CD4-positive, alpha-beta T cell treated with Interleukin-6 at 100 ng/mL for 8 hours (primary cell): Measurements from ENCODE around the gene BHLHA9.
"Not testable (repeated sequence)": the region's sequence is repeated elsewhere in the genome, so short reads cannot be mapped to it uniquely, and the experiment has no call there.

Experiments used
- DNase-seq: peaks from one replicate; pipeline ENCODE4 v3.0.0-alpha.2; 2020; ENCODE audit warnings: mixed read lengths, low spot score

Gene BHLHA9

DNA sequence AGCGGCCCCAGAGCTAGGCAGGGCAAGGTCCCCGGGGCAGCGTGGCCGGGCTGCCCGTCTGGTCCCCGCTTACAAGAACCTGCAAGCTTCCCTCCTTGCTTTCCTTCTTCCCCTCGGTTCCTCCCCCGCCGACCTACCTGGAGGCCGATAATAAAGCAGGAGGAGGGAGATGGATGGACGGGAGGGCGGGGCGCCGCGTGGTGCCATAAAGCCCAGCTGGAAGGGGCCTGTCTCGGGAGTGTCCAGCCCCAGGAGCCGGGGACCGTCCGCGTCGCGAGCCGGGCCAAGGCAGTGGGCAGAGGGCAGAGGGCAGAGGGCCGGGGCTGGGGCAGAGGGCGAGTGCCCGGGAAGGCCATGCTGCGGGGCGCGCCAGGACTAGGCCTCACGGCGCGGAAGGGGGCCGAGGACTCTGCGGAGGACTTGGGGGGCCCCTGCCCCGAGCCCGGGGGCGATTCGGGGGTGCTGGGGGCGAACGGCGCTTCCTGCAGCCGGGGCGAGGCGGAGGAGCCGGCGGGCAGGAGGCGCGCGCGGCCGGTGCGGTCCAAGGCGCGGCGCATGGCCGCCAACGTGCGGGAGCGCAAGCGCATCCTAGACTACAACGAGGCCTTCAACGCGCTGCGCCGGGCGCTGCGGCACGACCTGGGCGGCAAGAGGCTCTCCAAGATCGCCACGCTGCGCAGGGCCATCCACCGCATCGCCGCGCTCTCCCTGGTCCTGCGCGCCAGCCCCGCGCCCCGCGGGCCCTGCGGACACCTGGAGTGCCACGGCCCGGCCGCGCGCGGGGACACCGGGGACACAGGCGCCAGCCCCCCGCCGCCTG lies at the start of gene BHLHA9:
TSS of gene BHLHA9 (plus strand) at position 235 of the 820 bp plus-strand sequence. CDS start at position 355, 120 bp downstream.
- DNase-seq, result no peak

GRCh38 chr17:1221209-1221608 lies 49.0 kb upstream of the BHLHA9 start:
- DNase-seq, result no peak

DNA sequence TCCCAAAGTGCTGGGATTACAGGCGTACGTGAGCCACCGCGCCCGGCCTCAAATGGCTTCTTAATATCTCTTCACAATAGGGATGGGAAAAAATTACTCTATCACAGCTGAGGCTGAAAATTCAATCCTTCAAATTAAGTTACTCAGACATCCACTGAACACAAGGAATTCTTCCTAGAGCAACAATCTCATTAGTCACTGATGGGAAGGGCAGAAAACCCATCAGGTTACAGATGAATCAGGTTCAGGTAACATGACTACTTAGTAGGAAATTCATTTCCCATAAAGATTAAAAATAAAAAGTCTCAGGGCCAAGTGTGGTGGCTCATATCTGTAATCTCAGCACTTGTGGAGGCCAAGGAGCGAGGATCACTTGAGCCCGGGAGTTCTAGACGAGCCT lies 47.9 kb upstream of the BHLHA9 start:
- DNase-seq, result no peak

GRCh38 chr17:1223662-1224061 lies 46.6 kb upstream of the BHLHA9 start:
- DNase-seq, result no peak

DNA sequence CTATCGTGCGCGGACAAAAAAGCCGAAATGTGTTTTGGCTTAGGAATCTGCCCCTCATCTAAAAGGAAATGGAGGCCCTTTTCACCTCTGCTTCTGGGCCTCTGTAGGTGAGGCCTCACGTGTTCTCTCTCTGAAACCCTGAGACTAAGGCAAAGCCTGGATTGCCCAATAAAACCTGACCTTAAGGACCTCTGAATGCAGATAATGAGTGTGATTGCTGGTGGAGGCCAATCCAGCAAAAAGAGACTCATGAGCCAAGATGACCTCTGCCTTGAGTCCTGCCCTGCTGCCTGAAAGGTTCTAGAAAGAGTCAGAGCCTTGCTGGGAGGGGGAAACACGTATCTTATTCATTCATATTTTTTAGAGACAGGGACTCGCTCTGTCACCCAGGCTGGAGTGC lies 45.9 kb upstream of the BHLHA9 start:
- DNase-seq, result no peak

- DNase-seq, result no peak
Observed at GRCh38 chr17:1226308-1226707, 43.9 kb upstream of the BHLHA9 start.

DNA sequence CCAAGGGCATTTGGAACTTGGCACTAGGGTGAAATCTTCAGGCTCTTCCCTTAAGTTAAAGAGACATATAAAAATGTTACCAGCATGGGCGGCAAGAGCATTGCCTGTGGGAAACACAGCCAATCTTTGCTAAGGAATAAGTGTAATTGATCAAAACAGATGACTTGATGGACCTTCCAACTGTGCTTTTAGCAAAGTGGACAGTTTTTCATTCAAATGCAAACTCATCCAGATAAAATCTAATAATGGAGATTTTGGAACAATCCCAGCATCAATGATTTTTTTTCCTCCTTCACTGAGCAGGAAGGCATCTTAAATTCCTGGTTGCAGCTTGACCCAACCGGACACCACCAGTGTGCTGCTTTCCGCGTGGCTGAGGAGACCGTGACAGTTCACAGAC lies 42.9 kb upstream of the BHLHA9 start:
- no peak for DNase-seq

DNA sequence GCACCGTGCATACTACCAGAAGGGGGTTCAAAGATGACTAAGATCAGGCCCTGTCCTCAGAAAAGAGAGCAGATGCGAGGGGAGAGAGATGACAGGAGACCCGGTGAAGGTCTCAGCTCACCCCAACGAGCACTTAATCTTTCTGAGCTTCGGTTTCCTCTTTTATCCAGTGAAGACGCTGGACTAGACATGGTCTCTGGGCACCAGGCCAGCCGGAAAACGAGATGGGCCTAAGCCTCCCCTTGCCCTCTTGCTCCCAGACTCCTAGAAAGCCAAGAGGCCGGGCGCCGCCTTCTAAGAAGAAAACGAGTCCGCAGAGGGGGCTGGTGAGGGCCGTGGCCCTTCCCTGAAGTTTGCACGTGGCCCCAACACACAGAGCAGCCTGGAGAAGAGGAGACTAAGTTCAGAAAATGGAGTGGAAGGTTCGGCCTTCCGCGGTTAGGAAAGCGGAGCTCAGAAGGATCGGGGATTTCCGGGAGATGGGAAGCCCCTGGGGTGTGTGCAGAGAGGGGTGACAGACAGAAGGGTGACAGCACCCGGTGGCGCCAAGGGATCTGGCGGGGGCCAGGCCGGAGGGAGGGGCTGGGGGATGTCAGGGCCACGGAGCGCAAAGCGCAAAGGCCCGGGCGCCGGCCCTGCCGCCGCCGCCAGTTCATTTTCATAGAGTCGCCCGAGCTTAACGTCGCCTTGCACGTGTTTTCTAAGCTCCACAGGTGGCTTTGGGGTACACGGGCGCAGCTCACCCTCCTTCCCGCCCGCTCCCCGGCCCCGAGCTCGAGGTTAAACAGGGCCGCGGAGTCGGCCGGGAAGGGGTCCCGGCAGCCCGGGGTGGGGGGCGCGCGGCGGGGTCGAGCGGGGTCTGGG lies 42.1 kb upstream of the BHLHA9 start:
- DNase-seq, result no peak

GRCh38 chr17:1228781-1229348 lies 41.4 kb upstream of the BHLHA9 start:
- no peak for DNase-seq

GRCh38 chr17:1229349-1229899 lies 40.8 kb upstream of the BHLHA9 start:
- DNase-seq, result peak; percentile 9

- DNase-seq, result no peak
Observed at GRCh38 chr17:1229900-1230501, 40.2 kb upstream of the BHLHA9 start.

- DNase-seq, result no peak
Observed at GRCh38 chr17:1231456-1231855, 38.8 kb upstream of the BHLHA9 start.

GRCh38 chr17:1232331-1232730 lies 37.9 kb upstream of the BHLHA9 start:
- DNase-seq, result no peak

GRCh38 chr17:1232786-1233185 lies 37.5 kb upstream of the BHLHA9 start:
- DNase-seq, result no peak

GRCh38 chr17:1234455-1234854 lies 35.8 kb upstream of the BHLHA9 start:
- no peak for DNase-seq

DNA sequence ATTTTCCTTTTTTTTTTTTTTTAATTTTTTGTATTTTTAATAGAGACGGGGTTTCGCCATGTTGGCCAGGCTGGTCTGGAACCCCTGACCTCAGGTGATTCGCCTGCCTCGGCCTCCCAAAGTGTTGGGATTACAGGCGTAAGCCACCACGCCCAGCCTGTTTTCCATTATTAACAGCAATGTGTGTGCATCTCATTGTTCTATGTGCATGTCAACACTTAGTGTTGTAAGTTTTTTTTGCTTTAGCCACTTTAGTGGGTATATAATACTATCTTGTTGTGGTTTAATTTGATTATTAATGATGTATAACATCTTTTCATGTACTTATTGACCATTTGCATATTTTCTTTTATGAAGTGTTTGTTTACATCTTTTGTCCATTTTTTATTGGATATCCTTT lies 32.8 kb upstream of the BHLHA9 start:
- DNase-seq, result no peak

DNA sequence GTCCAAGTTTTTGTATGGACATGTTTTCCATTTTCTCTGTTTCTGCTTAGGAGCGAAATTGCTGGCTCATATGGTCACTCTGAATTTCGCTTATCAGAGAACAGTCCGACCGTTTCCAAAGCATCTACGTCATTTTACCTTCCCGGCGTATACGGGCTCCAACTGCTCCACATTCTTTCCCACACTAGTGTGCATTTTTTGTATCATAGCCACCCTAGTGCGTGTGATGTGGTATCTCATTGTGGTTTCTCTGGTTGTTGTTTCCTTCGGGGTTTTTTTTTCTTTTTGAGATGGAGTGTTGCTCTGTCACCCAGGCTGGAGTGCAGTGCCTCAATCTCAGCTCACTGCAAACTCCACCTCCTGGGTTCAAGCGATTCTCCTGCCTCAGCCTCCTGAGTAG lies 31.0 kb upstream of the BHLHA9 start:
- DNase-seq, result no peak

DNA sequence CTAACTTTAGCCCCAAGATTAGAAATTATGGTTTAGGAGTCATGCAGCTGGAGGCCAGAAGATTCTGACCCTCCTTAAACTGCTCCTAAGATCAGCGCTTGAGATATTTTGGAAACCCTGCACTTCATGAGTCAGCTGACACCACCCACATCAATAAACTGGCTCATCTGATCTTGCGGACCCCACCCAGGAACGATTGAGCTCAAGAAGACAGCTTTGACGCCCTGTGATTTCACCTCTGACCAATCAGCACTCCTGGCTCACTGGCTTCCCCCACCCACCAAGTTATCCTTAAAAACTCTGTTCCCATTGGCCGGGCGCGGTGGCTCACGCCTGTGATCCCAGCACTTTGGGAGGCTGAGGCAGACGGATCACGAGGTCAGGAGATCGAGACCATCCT lies 29.8 kb upstream of the BHLHA9 start:
- not testable (repeated sequence) for DNase-seq

- DNase-seq, result no peak
Observed at GRCh38 chr17:1241929-1242328, 28.3 kb upstream of the BHLHA9 start.

GRCh38 chr17:1244606-1245012 lies 25.6 kb upstream of the BHLHA9 start:
- DNase-seq, result no peak

DNA sequence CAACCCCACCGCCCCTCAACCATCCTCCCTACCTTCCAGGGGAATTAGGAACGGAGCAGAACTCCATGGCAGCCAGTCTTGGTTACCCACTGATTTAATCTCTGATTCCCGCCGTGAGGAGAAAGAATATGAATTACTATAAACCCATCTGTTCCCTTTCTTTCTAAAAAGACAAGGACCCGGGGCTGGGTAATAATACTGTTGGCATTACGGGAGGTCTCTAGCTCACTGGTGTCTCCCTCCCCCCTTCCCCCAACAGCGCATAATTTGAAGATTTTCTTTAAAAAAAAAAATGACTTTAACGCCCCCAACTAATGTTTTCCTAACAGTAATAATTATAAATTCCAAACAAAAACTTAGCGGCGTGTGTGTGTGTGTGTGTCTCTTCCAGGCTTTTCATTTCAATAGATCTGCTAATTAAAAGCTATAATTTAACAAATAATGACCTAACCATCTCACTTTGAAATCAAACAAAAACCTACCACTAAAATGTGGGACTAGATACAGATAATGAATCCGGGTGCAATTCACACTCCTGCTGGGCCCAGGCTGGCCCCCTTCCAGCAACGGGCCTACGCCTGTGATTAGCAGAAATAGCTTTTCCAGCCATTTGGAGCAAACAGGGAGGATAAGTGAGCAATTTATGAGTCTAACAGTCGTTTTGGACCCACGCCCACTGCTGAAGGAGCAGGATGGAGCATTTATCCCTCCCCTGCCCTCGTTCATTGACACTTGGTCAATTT lies 18.2 kb upstream of the BHLHA9 start:
- no peak for DNase-seq
